Endothelial cell (in vitro differentiated cells): Measurements from ENCODE around the gene ADARB2. TPM values are rescaled to one million over a fixed set of nuclear protein-coding genes. Genes with fewer than 3 reads are reported as not detected.

ENCODE experiments used
- DNase-seq: peaks from one replicate; pipeline ENCODE4 v3.0.0; 2021; ENCODE audit warnings: low spot score
- H3K27ac Mint-ChIP-seq: one replicate; pipeline ENCODE4 v1.8.0; 2021; ENCODE audit warnings: mixed read lengths, inconsistent platforms; ENCODE audit not compliant: unreplicated experiment
- H3K27me3 Mint-ChIP-seq: one replicate; pipeline ENCODE4 v1.8.0; 2021; ENCODE audit warnings: mild to moderate bottlenecking, moderate library complexity, mixed read lengths, inconsistent platforms; ENCODE audit not compliant: unreplicated experiment
- H3K36me3 Mint-ChIP-seq: one replicate; pipeline ENCODE4 v1.8.0; 2021; ENCODE audit warnings: mild to moderate bottlenecking, low read depth, mixed read lengths, inconsistent platforms; ENCODE audit not compliant: unreplicated experiment
- H3K4me1 Mint-ChIP-seq: one replicate; pipeline ENCODE4 v1.8.0; 2021; ENCODE audit warnings: mild to moderate bottlenecking, mixed read lengths, inconsistent platforms; ENCODE audit not compliant: unreplicated experiment
- H3K4me3 Mint-ChIP-seq: one replicate; pipeline ENCODE4 v1.8.0; 2021; ENCODE audit warnings: mild to moderate bottlenecking, mixed read lengths, inconsistent platforms; ENCODE audit not compliant: unreplicated experiment
- H3K9me3 Mint-ChIP-seq: one replicate; pipeline ENCODE4 v1.8.0; 2021; ENCODE audit warnings: mixed read lengths, inconsistent platforms; ENCODE audit not compliant: unreplicated experiment
- CTCF ChIP-seq: fragments of 200-600 bp; sonication (generic); IDR thresholded peaks from one replicate; pipeline ENCODE4 v1.5.0; 2021; ENCODE audit warnings: antibody characterized with exemption; ENCODE audit not compliant: unreplicated experiment
- total RNA-seq: library from RNA; stranded (reverse); fragmentation: NEBNext Ultra II Directional; extraction: Animal tissue kit (Norgen Biotek cat#: 25700); gene quantifications from one replicate; pipeline ENCODE4 v1.2.1, GENCODE V29; 2021; ENCODE audit not compliant: unreplicated experiment

ADARB2 gene
- total RNA-seq, 1 donor from 2014 or later: 54.9 TPM

DNA sequence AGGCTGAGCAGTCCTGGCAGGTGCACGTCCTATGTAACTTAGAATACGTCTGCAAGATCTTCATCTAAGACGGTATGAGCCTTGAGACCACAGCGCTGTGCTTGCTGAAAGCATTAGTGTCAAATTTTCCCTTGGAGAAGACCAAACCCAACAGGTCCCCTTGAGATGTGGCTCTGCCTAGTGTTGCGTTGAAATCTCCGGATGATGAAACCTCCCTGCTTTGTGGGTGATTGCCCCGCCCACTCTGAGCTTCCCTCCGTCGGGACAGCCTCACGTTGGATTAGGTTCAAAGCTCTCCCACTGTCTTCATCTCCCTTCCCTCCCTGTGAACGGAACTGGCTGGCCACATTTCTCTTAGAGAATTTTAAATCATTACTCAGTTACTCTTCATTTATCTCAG lies 102.0 kb downstream of the ADARB2 start:
- no peak for DNase-seq
- Mint-ChIP-seq H3K36me3 (peaks cover 2% of the 10 kb centered on the region), H3K9me3 (no peaks in the 10 kb centered on the region), H3K4me1 (peaks cover 4% of the 10 kb centered on the region), H3K27ac (no peak overlapping the region), H3K4me3 (no peak overlapping the region), H3K27me3 (peaks cover 9% of the 10 kb centered on the region)
- TF ChIP-seq CTCF: no peak

DNA sequence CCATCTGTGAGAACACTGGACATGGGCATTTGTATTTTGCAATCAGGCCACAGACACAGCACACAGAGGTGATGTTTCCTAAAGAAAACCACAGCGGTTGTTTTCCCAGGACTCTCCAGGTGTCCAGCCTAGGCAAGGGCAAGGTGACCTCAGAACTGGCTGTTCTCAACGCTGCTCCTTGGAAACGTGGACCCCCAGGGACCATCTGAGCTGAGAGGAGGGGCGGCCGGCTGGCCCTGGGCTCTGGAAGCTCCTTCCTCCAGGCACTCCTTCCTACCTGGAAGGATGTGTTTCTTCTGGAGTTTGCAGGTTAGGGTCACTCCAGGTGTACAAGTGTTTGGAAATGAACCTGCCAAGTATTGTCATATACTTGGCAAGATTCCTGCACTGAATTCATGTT lies 103.1 kb downstream of the ADARB2 start:
- no peak overlapping the region for H3K4me3 Mint-ChIP-seq
- peaks cover 9% of the 10 kb centered on the region for H3K27me3 Mint-ChIP-seq
- H3K4me1 Mint-ChIP-seq: peaks cover 4% of the 10 kb centered on the region
- no peak for TF ChIP-seq CTCF
- no peaks in the 10 kb centered on the region for H3K9me3 Mint-ChIP-seq
- H3K36me3 Mint-ChIP-seq: peaks cover 4% of the 10 kb centered on the region
- DNase-seq: no peak
- H3K27ac Mint-ChIP-seq: no peak overlapping the region

DNA sequence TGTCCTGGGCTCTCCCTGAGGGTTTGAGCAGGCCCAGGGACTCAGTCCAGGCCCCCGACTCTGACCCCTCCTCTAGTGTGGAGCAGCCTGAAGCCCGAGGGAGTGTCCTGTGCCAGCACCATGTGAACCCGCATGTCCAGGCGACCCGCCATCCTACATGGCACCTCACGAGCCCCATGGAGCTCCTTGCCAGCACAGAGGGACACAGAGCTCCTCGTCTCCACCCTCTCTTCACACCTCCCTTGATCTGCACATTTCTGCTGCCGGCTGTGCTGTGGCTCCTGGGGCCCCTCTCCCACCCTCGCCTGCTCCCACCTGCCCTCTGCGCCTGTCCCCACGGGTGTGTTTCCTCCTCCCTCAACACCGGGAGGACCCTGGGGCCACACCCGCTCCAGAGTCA lies 103.5 kb downstream of the ADARB2 start:
- no peak for DNase-seq

GRCh38 chr10:1632596-1632995 lies 104.7 kb downstream of the ADARB2 start:
- no peak for TF ChIP-seq CTCF
- no peak for DNase-seq
- H3K36me3 Mint-ChIP-seq: peaks cover 4% of the 10 kb centered on the region
- H3K27me3 Mint-ChIP-seq: peaks cover 9% of the 10 kb centered on the region
- no peak overlapping the region for H3K4me3 Mint-ChIP-seq
- no peak overlapping the region for H3K27ac Mint-ChIP-seq
- peaks cover 4% of the 10 kb centered on the region for H3K4me1 Mint-ChIP-seq
- H3K9me3 Mint-ChIP-seq: no peaks in the 10 kb centered on the region

More for the DNA sequence above, 103.5 kb downstream of the ADARB2 start:
- Mint-ChIP-seq H3K27me3 (peaks cover 9% of the 10 kb centered on the region), H3K9me3 (no peaks in the 10 kb centered on the region), H3K4me3 (no peak overlapping the region), H3K36me3 (peaks cover 4% of the 10 kb centered on the region), H3K4me1 (peaks cover 4% of the 10 kb centered on the region), H3K27ac (no peak overlapping the region)
- TF ChIP-seq CTCF: no peak

- H3K4me1 Mint-ChIP-seq: peaks cover 4% of the 10 kb centered on the region
- peaks cover 4% of the 10 kb centered on the region for H3K36me3 Mint-ChIP-seq
- DNase-seq: no peak
- no peak overlapping the region for H3K4me3 Mint-ChIP-seq
- H3K27me3 Mint-ChIP-seq: peaks cover 9% of the 10 kb centered on the region
- no peak for TF ChIP-seq CTCF
- H3K9me3 Mint-ChIP-seq: no peaks in the 10 kb centered on the region
- no peak overlapping the region for H3K27ac Mint-ChIP-seq
Observed at GRCh38 chr10:1632141-1632540, 105.2 kb downstream of the ADARB2 start.
